ENCODE results near the gene MEX3C.

The MEX3C gene

DNA sequence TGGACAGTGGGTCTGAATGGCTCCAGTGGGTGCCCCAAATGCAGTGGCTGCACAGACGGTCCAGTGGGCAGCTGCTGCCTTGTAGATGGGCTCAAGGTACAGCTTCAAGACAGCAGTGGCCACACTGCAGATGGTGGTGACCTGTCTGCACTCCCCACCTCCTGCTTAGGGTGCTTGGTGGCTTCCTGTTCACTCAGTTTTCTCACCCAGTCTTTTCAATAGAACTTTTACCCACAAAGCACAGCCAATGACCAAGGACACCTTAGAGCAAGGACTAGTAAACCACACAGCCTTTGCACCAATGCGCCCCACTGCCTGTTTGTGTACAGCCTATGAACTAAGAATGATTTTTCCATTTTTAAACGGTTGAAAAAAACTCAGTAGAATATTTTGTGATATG, 34.9 kb downstream of the MEX3C start:
- no peak overlapping the region for H3K4me3 ChIP-seq (ENCODE audit: low read depth, low read length)
- no peak for DNase-seq (ENCODE audit: low read depth)
- TF ChIP-seq, protein P1, sequence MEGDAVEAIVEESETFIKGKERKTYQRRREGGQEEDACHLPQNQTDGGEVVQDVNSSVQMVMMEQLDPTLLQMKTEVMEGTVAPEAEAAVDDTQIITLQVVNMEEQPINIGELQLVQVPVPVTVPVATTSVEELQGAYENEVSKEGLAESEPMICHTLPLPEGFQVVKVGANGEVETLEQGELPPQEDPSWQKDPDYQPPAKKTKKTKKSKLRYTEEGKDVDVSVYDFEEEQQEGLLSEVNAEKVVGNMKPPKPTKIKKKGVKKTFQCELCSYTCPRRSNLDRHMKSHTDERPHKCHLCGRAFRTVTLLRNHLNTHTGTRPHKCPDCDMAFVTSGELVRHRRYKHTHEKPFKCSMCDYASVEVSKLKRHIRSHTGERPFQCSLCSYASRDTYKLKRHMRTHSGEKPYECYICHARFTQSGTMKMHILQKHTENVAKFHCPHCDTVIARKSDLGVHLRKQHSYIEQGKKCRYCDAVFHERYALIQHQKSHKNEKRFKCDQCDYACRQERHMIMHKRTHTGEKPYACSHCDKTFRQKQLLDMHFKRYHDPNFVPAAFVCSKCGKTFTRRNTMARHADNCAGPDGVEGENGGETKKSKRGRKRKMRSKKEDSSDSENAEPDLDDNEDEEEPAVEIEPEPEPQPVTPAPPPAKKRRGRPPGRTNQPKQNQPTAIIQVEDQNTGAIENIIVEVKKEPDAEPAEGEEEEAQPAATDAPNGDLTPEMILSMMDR (IDR thresholded peaks at IDR 0.05; ENCODE audit: insufficient read depth, low read depth, low read length, missing control alignments), result no peak

DNA sequence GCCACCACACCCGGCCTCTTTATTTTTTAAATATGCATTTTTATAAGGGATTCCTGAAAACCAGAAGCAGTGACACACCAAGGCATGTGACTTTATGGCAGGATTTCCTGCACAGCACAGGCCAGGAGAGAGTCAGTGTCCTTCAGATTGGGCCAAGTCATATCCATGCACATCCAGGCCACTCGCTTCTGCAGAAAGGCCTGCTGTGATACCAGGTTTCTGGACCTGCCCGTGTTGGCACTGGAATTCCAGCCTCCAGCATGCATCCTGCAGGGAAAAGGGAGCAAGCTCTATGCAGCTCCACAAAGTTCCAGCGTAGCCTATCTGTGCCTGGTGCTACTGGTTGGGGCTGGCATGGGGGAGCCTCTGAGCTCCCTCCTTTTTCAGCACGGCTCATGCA, 36.8 kb downstream of the MEX3C start:
- H3K4me3 ChIP-seq (ENCODE audit: low read depth, low read length), result no peak overlapping the region
- DNase-seq (ENCODE audit: low read depth), result no peak
- TF ChIP-seq, protein P1 (IDR thresholded peaks at IDR 0.05; ENCODE audit: insufficient read depth, low read depth, low read length, missing control alignments), result no peak

DNA sequence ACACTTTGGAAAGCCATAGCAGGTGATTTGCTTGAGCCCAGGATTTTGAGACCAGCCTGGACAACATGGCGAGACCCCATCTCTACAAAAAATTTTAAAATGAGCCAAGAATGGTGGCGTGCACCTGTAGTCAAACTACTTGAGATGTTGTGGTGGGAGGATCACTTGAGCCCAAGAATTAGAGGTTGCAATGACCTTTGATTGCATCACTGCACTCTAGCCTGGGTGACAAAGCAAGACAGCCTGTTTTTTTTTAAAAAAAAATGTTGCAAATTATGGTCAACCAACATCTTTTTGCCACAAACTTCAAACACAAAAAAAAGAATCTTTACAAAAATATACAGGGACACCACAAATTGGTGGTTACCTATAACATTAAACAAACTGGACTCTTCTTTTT, 40.3 kb downstream of the MEX3C start:
- no peak overlapping the region for H3K4me3 ChIP-seq (ENCODE audit: low read depth, low read length)
- no peak for DNase-seq (ENCODE audit: low read depth)
- TF ChIP-seq, protein P1 (IDR thresholded peaks at IDR 0.05; ENCODE audit: insufficient read depth, low read depth, low read length, missing control alignments), result no peak

GRCh38 chr18:51154431-51155063, 42.9 kb downstream of the MEX3C start:
- TF ChIP-seq, protein P1 (IDR thresholded peaks at IDR 0.05; ENCODE audit: insufficient read depth, low read depth, low read length, missing control alignments), result no peak
- peak overlapping the region; percentile 52; the same call in 1 of the 2 replicates for H3K4me3 ChIP-seq (ENCODE audit: low read depth, low read length)
- no peak for DNase-seq (ENCODE audit: low read depth)

GRCh38 chr18:51153659-51154371, 43.7 kb downstream of the MEX3C start:
- DNase-seq (ENCODE audit: low read depth), result peak; percentile 90
- TF ChIP-seq, protein P1 (IDR thresholded peaks at IDR 0.05; ENCODE audit: insufficient read depth, low read depth, low read length, missing control alignments), result no peak
- H3K4me3 ChIP-seq (ENCODE audit: low read depth, low read length), result peak overlapping the region; percentile 52

DNA sequence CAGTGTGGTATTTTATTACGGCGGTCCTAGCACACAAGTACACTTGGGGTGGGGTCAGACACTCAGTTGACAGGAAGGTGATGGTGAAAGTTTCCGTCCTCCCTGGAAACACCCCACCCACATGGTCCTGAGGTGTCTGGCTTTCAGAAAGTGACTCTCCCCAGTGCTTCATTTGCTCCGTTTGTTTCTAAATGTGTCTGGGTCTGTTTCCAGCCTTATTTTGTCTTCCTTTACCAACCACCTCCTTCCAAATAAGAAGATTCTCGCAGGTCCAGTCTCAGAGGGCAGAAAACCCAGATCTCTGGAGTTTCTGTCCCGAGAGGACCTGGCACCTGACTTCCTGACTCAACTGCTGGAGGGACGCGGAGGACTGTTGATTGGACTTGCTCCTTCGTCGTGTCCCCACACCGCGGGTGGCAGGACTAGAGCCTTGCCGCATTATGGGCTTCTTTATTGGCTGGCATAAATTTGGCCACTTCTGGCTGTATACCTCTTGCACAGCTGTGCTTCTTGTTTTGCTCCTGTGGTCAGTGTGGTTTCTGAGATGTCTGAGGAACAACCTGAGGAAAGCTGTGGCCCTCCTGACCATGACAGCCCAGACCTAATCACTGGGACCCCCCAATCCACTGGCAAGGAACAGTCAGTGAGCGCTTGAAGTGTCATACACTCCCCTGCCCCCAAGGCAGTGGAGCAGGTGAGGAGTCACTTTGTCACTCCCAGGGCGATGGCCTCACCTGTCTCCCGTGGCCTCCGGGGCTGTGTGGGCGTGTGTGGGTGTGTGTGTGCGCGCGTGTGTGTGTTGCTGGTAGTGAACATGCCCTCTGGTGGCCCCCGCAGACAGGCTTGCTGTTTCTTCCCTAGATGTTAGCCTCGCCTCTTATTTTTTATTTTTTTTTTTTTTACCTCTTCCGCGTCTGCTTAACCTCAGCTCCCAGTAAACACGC, 45.6 kb downstream of the MEX3C start:
- peak; percentile 77 for DNase-seq (ENCODE audit: low read depth)
- H3K4me3 ChIP-seq (ENCODE audit: low read depth, low read length), result peak overlapping the region; percentile 24
- TF ChIP-seq, protein P1 (IDR thresholded peaks at IDR 0.05; ENCODE audit: insufficient read depth, low read depth, low read length, missing control alignments), result peak; percentile 39

Measured in GM12865 (cell line).